ENCODE data around the gene UPF3A. TPM values are rescaled to one million over a fixed set of nuclear protein-coding genes. Genes with fewer than 3 reads are reported as not detected.

UPF3A gene, protein sequence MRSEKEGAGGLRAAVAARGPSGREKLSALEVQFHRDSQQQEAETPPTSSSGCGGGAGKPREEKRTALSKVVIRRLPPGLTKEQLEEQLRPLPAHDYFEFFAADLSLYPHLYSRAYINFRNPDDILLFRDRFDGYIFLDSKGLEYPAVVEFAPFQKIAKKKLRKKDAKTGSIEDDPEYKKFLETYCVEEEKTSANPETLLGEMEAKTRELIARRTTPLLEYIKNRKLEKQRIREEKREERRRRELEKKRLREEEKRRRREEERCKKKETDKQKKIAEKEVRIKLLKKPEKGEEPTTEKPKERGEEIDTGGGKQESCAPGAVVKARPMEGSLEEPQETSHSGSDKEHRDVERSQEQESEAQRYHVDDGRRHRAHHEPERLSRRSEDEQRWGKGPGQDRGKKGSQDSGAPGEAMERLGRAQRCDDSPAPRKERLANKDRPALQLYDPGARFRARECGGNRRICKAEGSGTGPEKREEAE
- total RNA-seq = 10 to 100 TPM; 46.2 to 52.8 TPM

DNA sequence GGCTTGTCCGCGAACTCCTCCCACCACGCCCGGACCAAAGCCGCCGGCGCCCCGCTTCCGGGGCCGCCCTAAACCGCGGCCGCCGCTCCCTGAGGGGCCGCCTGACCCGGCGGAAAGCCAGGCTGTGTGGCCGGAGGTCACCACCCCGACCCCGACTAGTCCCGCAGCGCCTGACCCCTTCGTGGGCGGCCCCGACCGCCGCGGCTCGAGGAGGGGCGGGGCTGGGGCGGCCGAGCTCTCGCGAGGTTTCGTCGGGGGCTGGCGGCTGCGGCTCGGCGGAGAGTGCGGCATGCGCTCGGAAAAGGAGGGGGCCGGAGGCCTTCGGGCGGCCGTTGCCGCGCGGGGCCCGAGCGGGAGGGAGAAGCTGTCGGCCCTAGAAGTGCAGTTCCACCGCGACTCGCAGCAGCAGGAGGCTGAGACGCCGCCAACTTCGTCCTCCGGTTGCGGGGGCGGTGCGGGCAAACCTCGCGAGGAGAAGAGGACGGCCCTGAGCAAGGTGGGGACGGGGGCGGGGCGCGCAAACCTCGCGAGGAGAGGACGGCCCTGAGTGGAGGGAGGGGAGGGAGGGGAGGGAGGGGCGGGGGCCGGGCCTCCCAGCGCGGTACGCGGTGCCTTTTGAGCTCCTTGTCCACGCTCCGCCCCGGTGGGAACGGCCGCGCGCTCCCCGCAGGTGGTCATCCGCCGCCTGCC lies at the start of gene UPF3A:
TSS of gene UPF3A (plus strand) at position 251 of the 690 bp plus-strand sequence. CDS start at position 290, 39 bp downstream.
- CTCF ChIA-PET = interaction anchor here (0.8 to 1.7 kb wide), 4 partner anchors 32 to 61 kb away, joined by 3 to 7 read pairs (median 4); no protein-coding TSS in a partner anchor
- peak within 1 kb of the TSS; percentile 94 for H3K27ac Mint-ChIP-seq
- peaks cover 46% of the 10 kb centered on the region for H3K4me1 Mint-ChIP-seq

DNA sequence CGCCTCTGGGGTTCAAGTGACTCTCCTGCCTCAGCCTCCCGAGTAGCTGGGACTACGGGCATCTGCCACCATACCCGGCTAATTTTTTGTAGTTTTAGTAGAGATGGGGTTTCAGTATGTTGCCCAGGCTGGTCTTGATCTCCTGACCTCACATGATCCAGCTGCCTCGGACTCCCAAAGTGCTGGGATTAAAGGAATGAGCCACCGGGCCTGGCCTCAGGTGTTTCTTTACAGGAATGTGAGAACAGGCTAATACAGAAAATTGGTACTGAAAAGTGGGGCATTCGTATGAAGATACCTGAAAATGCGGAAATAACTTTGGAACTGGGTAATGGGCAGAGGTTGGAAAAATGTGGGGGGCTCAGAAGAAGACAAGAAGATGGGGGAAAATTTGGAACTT lies 49.5 kb upstream of the UPF3A start:
- Mint-ChIP-seq H3K27ac (no peak overlapping the region), H3K4me1 (peaks cover 28% of the 10 kb centered on the region), H3K9me3 (no peaks in the 10 kb centered on the region), H3K36me3 (ENCODE audit: low read depth) (peaks cover 8% of the 10 kb centered on the region), H3K4me3 (no peak overlapping the region), H3K27me3 (peaks cover 26% of the 10 kb centered on the region)
- no peak for DNase-seq
- POLR2A ChIA-PET = no interaction called here
- CTCF ChIA-PET = no interaction called here

More for the DNA sequence above, at the start of gene UPF3A:
- Mint-ChIP-seq H3K9me3 (no peaks in the 10 kb centered on the region), H3K27me3 (no peaks in the 10 kb centered on the region), H3K4me3 (peak within 1 kb of the TSS; percentile 77), H3K36me3 (ENCODE audit: low read depth) (peaks cover 40% of the 10 kb centered on the region)
- POLR2A ChIA-PET = interaction anchor here (1.0 to 4.0 kb wide), 17 partner anchors 10 to 216 kb away, joined by 3 to 59 read pairs (median 5); no protein-coding TSS in a partner anchor
- peak; percentile 90 for DNase-seq

DNA sequence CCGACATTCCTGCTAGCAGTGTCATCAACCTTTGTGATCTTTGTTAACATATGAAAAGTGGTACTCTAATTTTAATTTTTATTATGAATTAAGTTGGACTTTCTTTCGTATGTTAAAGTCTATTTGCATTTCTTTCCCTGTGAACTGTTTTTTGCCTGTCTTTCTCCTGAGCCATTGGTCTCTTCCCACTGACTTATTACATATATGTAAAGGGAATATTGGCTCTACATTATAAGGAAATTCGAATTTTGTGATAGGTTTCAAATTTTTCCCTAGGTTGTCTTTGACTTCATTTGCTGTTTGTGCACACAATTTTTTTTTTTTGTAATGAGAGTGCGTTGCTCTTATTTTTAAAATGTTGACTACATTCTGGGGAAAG lies 47.1 kb upstream of the UPF3A start:
- H3K4me1 Mint-ChIP-seq = peaks cover 28% of the 10 kb centered on the region
- H3K36me3 Mint-ChIP-seq (ENCODE audit: low read depth) = peaks cover 26% of the 10 kb centered on the region
- H3K27ac Mint-ChIP-seq = peak overlapping the region; percentile 68
- no peak for DNase-seq
- H3K9me3 Mint-ChIP-seq = no peaks in the 10 kb centered on the region
- peak overlapping the region; percentile 93 for H3K4me3 Mint-ChIP-seq
- ChIA-PET CTCF (no interaction called here), POLR2A (no interaction called here)
- peaks cover 12% of the 10 kb centered on the region for H3K27me3 Mint-ChIP-seq

DNA sequence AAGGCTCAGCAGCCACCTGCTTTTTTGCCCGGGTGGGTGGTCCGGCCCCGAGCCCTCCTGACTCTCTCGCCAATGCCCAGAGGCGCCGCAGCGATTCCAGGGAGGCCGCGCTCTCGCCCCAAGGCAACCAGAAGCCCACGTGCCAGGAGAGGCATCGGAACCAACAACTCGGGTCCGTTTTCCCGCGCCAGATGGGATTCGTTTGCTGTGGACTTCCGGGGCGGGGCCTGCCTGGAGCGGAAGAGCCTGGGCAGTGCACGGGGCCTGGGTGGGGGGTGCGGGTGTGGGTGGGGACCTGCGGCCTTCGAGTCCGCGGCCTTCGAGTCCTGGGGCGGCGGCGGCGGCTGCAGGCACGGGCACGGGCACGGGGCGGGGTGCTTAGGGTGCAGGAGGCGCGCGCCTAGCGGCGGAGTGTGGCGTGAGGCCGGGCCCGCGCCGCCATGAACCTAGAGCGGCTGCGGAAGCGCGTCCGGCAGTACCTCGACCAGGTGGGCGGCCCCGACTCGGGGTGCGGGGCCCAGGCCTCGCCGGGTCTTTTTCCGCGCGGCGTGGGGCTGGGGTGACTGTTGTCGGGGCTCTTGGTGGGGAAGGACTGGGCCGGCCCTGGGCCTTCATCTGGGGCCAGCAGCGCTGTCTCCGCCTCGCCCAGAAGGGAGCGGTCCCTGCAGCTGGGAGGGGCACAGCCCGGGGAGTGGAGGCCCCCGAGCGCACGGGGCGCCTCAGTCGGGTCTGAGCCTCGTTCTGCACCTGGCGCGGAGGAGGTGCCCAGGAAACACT lies 46.6 kb upstream of the UPF3A start, which contains the start of gene CDC16:
TSS of gene CDC16 (plus strand) at position 253 of the 777 bp plus-strand sequence. CDS start at position 441, 188 bp downstream.
- peaks cover 11% of the 10 kb centered on the region for H3K27me3 Mint-ChIP-seq
- ChIA-PET CTCF (interaction anchor here (0.8 to 0.9 kb wide), 2 partner anchors 10 to 14 kb away, joined by 3 read pairs; no protein-coding TSS in a partner anchor), POLR2A (interaction anchor here (1.0 to 2.0 kb wide), 4 partner anchors 11 to 105 kb away, joined by 3 to 9 read pairs (median 6); partner anchors contain the start of gene UPF3A)
- H3K36me3 Mint-ChIP-seq (ENCODE audit: low read depth) = peaks cover 32% of the 10 kb centered on the region
- peak; percentile 82 for DNase-seq
- peak within 1 kb of the TSS; percentile 75 for H3K27ac Mint-ChIP-seq
- H3K9me3 Mint-ChIP-seq = no peaks in the 10 kb centered on the region
- peak within 1 kb of the TSS; percentile 93 for H3K4me3 Mint-ChIP-seq
- peaks cover 30% of the 10 kb centered on the region for H3K4me1 Mint-ChIP-seq

DNA sequence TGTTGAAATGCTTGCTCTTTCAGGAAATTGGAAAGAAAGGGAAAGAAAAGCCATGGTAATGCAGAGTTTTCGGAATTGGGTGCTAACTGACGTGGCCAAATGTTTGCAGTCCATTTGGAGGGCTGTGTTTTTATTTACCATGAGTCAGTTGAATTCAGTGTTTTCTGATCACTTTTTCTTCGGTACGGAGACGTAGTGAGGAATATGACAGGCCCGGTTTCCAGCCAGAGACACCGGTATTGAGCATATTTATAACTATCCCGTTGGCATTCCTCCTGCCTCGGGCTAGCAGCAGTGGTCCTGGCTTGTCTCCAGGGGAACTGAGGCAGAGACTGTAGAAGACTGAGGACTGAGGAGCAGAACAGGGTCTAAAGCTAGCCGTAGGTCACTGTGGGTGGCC lies 45.7 kb upstream of the UPF3A start:
- Mint-ChIP-seq H3K4me3 (peak overlapping the region; percentile 93), H3K4me1 (peaks cover 30% of the 10 kb centered on the region), H3K36me3 (ENCODE audit: low read depth) (peaks cover 32% of the 10 kb centered on the region), H3K27me3 (peaks cover 6% of the 10 kb centered on the region), H3K9me3 (no peaks in the 10 kb centered on the region), H3K27ac (peak overlapping the region; percentile 75)
- no peak for DNase-seq
- POLR2A ChIA-PET = interaction anchor here (1.0 to 2.0 kb wide), 7 partner anchors 8 to 106 kb away, joined by 3 to 9 read pairs (median 5); partner anchors contain the start of gene UPF3A
- CTCF ChIA-PET = interaction anchor here (0.8 to 1.9 kb wide), 4 partner anchors 8 to 14 kb away, joined by 3 to 4 read pairs (median 4); no protein-coding TSS in a partner anchor

DNA sequence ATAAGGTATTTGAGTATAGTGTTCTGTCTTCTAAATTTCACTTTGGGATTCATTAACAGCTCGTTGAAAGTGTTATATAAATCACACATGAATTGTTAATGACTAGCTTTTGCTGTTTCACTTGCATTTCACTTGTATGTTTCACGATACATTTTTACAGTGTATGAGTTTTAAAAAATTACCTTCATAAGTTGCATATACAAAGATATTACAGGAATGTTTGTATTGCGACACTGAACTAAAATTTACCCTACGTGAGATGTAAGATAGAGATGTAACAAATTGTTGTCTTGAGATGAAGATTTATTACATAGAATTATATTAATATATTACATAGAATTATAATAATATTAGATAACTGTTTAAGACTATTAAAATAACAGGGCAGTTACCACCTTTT lies 45.2 kb upstream of the UPF3A start:
- no peaks in the 10 kb centered on the region for H3K9me3 Mint-ChIP-seq

DNA sequence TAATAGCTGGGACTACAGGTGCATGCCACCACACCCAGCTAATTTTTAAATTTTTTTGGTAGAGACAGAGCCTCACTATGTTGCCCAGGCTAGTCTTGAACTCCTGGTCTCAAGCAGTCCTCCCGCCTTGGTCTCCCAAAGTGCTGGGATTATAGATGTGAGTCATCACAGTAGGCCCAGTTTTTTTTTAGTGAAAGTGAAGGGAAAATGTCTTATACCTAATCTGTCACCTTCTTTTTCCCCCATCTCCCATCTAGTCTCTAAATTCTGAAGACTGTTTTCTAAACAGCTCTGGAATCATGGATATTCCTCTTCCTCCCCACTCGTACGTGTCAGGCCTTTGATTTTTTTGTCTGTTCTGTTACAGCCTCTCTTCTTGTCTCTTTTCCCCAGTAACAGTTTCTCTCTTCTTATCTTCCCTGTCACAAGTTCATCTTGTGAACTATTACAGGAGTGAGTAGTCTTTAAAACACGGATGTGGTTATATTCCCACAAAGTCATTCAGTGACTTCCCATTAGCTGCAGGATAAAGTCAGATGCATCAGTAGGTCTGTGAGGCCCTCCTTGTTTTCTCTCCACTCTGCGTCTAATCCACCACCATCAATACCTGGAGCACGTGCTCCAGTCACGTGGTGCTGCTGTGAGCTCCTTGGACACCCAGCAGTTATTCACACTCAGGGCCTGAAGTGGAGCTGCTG lies 43.8 kb upstream of the UPF3A start:
- no peak for DNase-seq
- CTCF ChIA-PET = interaction anchor here (1.5 to 1.9 kb wide), 2 partner anchors 10 to 94 kb away, joined by 3 to 4 read pairs; no protein-coding TSS in a partner anchor
- Mint-ChIP-seq H3K36me3 (ENCODE audit: low read depth) (peaks cover 47% of the 10 kb centered on the region), H3K4me3 (peak overlapping the region; percentile 14), H3K27ac (no peak overlapping the region), H3K9me3 (no peaks in the 10 kb centered on the region), H3K27me3 (peaks cover 3% of the 10 kb centered on the region), H3K4me1 (peaks cover 29% of the 10 kb centered on the region)
- POLR2A ChIA-PET = interaction anchor here (0.8 to 1.5 kb wide), 4 partner anchors 15 to 106 kb away, joined by 3 to 5 read pairs (median 3); no protein-coding TSS in a partner anchor

More for the DNA sequence above, 45.2 kb upstream of the UPF3A start:
- peaks cover 6% of the 10 kb centered on the region for H3K27me3 Mint-ChIP-seq
- peaks cover 36% of the 10 kb centered on the region for H3K36me3 Mint-ChIP-seq (ENCODE audit: low read depth)
- H3K4me3 Mint-ChIP-seq = peak overlapping the region; percentile 93
- POLR2A ChIA-PET = interaction anchor here (1.2 to 2.0 kb wide), 7 partner anchors 9 to 106 kb away, joined by 3 to 9 read pairs (median 4); partner anchors contain the start of gene UPF3A
- CTCF ChIA-PET = interaction anchor here (0.7 to 1.9 kb wide), 3 partner anchors 9 to 495 kb away, joined by 3 to 4 read pairs (median 4); no protein-coding TSS in a partner anchor
- H3K27ac Mint-ChIP-seq = peak overlapping the region; percentile 75
- H3K4me1 Mint-ChIP-seq = peaks cover 30% of the 10 kb centered on the region
- DNase-seq = no peak

DNA sequence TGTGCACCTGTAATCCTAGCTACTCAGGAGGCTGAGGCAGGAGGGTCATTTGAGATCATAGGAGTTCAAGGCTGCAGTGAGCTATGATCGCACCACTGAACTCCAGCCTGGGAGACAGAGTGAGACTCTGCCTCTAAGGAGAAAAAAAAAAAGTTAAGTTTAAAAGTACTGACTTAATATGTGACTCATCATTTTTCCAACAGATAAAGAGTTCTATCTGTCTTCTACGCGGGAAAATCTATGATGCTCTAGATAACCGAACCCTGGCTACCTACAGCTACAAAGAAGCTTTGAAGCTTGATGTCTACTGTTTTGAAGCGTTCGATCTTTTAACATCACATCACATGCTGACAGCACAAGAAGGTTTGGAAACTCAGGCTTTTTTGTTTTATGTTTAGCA lies 39.5 kb upstream of the UPF3A start:
- Mint-ChIP-seq H3K27ac (no peak overlapping the region), H3K9me3 (no peaks in the 10 kb centered on the region), H3K36me3 (ENCODE audit: low read depth) (peaks cover 74% of the 10 kb centered on the region), H3K4me3 (no peak overlapping the region), H3K27me3 (no peaks in the 10 kb centered on the region), H3K4me1 (peaks cover 12% of the 10 kb centered on the region)
- ChIA-PET POLR2A (no interaction called here), CTCF (interaction anchor here (0.6 kb wide), 1 partner anchor 59 kb away, joined by 3 read pairs; no protein-coding TSS in a partner anchor)
- DNase-seq = no peak

DNA sequence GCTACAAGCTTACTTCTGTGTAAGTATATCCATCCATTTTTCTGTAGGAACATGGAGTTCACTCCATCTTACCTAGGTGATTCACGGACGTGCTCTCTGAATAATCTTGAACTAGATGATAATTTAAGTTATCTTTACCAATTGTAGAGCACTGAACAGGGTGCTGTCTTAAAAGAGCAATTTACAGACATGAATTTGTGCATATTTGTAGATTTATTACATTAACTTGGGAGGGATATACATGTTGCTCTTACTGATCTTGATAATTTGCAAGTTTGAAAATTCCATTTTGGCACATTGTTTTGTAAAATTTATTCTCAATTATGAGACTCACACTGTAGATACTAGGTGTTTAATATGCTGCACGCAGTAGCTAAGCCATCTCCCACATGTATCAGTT lies 37.4 kb upstream of the UPF3A start:
- POLR2A ChIA-PET = no interaction called here

DNA sequence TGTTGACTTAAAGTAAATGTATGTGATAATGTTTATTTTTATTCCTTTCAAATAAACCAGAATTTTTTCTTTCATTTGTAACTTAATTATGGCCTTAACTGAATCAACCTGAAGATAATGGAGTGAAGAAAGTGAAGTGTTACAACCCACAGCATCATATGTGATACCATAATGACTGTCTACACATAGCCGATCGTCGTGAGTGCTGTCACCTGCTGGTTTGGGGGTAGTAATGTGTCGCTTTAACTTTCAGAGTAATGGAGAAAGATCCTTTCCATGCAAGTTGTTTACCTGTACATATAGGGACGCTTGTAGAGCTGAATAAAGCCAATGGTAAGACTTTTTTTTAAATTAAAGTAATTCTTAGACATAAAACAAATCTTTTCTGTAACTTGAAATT lies 36.8 kb upstream of the UPF3A start:
- ChIA-PET POLR2A (no interaction called here), CTCF (interaction anchor here (1.1 kb wide), 1 partner anchor 9 kb away, joined by 3 read pairs; no protein-coding TSS in a partner anchor)
- no peak overlapping the region for H3K4me3 Mint-ChIP-seq
- H3K27ac Mint-ChIP-seq = no peak overlapping the region
- DNase-seq = no peak
- peaks cover 4% of the 10 kb centered on the region for H3K4me1 Mint-ChIP-seq
- H3K27me3 Mint-ChIP-seq = no peaks in the 10 kb centered on the region
- H3K9me3 Mint-ChIP-seq = no peaks in the 10 kb centered on the region
- H3K36me3 Mint-ChIP-seq (ENCODE audit: low read depth) = peaks cover 66% of the 10 kb centered on the region

More for the DNA sequence above, 37.4 kb upstream of the UPF3A start:
- Mint-ChIP-seq H3K4me3 (no peak overlapping the region), H3K27me3 (no peaks in the 10 kb centered on the region), H3K4me1 (peaks cover 5% of the 10 kb centered on the region), H3K9me3 (no peaks in the 10 kb centered on the region), H3K36me3 (ENCODE audit: low read depth) (peaks cover 72% of the 10 kb centered on the region), H3K27ac (no peak overlapping the region)
- no peak for DNase-seq
- CTCF ChIA-PET = interaction anchor here (1.2 kb wide), 1 partner anchor 10 kb away, joined by 3 read pairs; no protein-coding TSS in a partner anchor

DNA sequence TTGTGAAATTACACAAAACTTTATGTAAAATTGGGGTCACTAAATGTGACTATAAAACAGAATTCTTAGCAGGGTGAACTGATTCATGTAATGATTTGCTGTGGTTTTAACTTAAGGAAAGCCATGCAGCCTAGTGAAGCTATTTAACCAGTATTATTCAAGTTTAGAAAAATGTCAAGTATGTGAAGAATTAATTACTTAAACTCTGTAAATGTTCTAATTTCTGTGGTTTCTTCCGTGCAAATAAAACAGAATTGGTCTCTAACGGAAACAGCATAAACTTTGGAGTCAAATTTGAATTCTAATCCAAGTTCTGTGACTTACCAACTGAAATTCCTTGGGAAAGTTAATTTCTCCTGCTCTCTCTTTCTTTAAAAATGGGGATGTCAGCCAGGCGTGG lies 33.4 kb upstream of the UPF3A start:
- no peaks in the 10 kb centered on the region for H3K9me3 Mint-ChIP-seq
- H3K36me3 Mint-ChIP-seq (ENCODE audit: low read depth) = peaks cover 58% of the 10 kb centered on the region
- peaks cover 2% of the 10 kb centered on the region for H3K4me1 Mint-ChIP-seq
- ChIA-PET CTCF (no interaction called here), POLR2A (interaction anchor here (1.5 kb wide), 1 partner anchor 12 kb away, joined by 3 read pairs; no protein-coding TSS in a partner anchor)
- no peak for DNase-seq
- no peaks in the 10 kb centered on the region for H3K27me3 Mint-ChIP-seq
- H3K4me3 Mint-ChIP-seq = no peak overlapping the region
- no peak overlapping the region for H3K27ac Mint-ChIP-seq

All from activated CD4-positive, alpha-beta memory T cell treated with anti-CD3 and anti-CD28 coated beads, Interleukin-2, amount 10 ng/mL, durations not matched to agents 7 days and 5 days (primary cell).